SK-N-SH treated with all-trans-retinoic acid at 6 μM for 48 hours (cell line): Measurements from ENCODE around the gene NINJ2.

Experiments used
- ARNTL ChIP-seq: fragments of 450-650 bp; formaldehyde crosslinking; IDR thresholded peaks from 2 replicates; pipeline ENCODE4 v1.5.0; 2020; ENCODE audit warnings: low read depth, mild to moderate bottlenecking, moderate library complexity, borderline replicate concordance
- CREB5 ChIP-seq: fragments of 250-450 bp; sonication (Bioruptor Pico); IDR thresholded peaks from 2 replicates; pipeline ENCODE4 v1.5.1; 2020; ENCODE audit warnings: low read depth, mild to moderate bottlenecking, moderate library complexity
- SNAI2 ChIP-seq: fragments of 250-450 bp; sonication (Bioruptor Pico); IDR thresholded peaks from 2 replicates; pipeline ENCODE4 v1.5.0; 2020; ENCODE audit warnings: mild to moderate bottlenecking, moderate library complexity
- ZFP30 ChIP-seq: fragments of 450-650 bp; formaldehyde crosslinking; IDR thresholded peaks from 2 replicates; pipeline ENCODE4 v1.5.0; 2022; ENCODE audit warnings: mild to moderate bottlenecking, moderate library complexity
- ZNF70 ChIP-seq: fragments of 450-650 bp; formaldehyde crosslinking; IDR thresholded peaks from 2 replicates; pipeline ENCODE4 v1.5.0; 2020; ENCODE audit warnings: mild to moderate bottlenecking, moderate library complexity
- TF ChIP-seq, protein P1 (sequence below): fragments of 250-450 bp; sonication (Bioruptor Pico); IDR thresholded peaks from 2 replicates; pipeline ENCODE4 v1.8.0; 2020; ENCODE audit warnings: mild to moderate bottlenecking, moderate library complexity, borderline replicate concordance

GRCh38 chr12:675562-675961 is 12.3 kb upstream of the NINJ2 start:
- TF ChIP-seq CREB5: no peak
- no peak for TF ChIP-seq ARNTL
- TF ChIP-seq ZNF70: no peak
- TF ChIP-seq SNAI2: no peak
- no peak for TF ChIP-seq ZFP30 (CRISPR knock-in tag)
- TF ChIP-seq, protein P1, sequence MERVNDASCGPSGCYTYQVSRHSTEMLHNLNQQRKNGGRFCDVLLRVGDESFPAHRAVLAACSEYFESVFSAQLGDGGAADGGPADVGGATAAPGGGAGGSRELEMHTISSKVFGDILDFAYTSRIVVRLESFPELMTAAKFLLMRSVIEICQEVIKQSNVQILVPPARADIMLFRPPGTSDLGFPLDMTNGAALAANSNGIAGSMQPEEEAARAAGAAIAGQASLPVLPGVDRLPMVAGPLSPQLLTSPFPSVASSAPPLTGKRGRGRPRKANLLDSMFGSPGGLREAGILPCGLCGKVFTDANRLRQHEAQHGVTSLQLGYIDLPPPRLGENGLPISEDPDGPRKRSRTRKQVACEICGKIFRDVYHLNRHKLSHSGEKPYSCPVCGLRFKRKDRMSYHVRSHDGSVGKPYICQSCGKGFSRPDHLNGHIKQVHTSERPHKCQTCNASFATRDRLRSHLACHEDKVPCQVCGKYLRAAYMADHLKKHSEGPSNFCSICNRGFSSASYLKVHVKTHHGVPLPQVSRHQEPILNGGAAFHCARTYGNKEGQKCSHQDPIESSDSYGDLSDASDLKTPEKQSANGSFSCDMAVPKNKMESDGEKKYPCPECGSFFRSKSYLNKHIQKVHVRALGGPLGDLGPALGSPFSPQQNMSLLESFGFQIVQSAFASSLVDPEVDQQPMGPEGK: no peak
